ENCODE measurements around the gene PPP3R1. TPM values are rescaled to one million over a fixed set of nuclear protein-coding genes. Genes with fewer than 3 reads are reported as not detected.

The PPP3R1 gene
- total and polyA plus RNA-seq, 9 of the 15 experiments (the other 6 are each of a cell fraction or from before 2014, with no cell fraction given) = 3.7 to 70.0 (median 24.8) TPM

DNA sequence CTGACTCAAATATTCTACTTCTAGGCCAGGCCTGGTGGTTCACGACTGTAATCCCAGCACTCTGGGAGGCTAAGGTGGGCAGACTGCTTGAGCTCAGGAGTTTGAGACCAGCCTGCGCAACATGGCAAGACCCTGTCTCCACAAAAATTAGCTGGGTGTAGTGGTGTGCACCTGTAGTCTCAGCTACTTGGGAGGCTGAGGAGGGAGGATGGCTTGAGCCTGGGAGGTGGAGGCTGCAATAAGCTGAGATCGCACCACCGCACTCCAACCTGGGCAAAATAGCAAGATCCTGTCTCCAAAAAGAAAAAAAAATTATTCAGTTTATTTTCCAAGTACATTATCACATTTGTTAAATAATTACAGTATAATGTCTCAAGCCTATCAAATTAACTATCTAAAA is 7.3 kb downstream of the PPP3R1 start:
- POLR2A ChIA-PET = interaction anchor here (0.6 to 3.2 kb wide), 4 partner anchors 10 to 126 kb away, joined by 3 to 13 read pairs (median 3); no protein-coding TSS in a partner anchor

More for the DNA sequence above, 7.3 kb downstream of the PPP3R1 start:
- 100% methylated on average over 3 of the region's 4 CpGs for WGBS (ENCODE audit: insufficient coverage, low coverage, missing lambda C conversion rate)
- Histone ChIP-seq H3K79me2 (ENCODE audit: control insufficient read depth, insufficient read depth, low read length) (peaks cover 100% of the 10 kb centered on the region), H3K27me3 (ENCODE audit: control insufficient read depth in 2 of 2, insufficient read depth in 2 of 2, low read length in 2 of 2) (no peaks in the 10 kb centered on the region), H3K27ac (ENCODE audit: extremely low read depth, low read depth, low read length) (no peak overlapping the region), H3K9ac (ENCODE audit: insufficient read depth in 1 of 2, low read depth in 2 of 2, low read length in 2 of 2) (no peak overlapping the region), H3K36me3 (ENCODE audit: control insufficient read depth, insufficient read depth, low read length) (peaks cover 33% of the 10 kb centered on the region), H3K4me3 (no peak overlapping the region), H4K20me1 (replicated peaks; ENCODE audit: control insufficient read depth, insufficient read depth, low read length) (peaks cover 46% of the 10 kb centered on the region), H3K9me1 (ENCODE audit: control insufficient read depth, insufficient read depth, low read length) (no peaks in the 10 kb centered on the region), H3K4me1 (replicated peaks in 1 of 2; ENCODE audit: control insufficient read depth in 2 of 2, insufficient read depth in 2 of 2, low read length in 2 of 2) (peaks cover 7 to 37% of the 10 kb centered on the region in 2 experiments; a peak in 4 of 5 replicates), H3K9me3 (replicated peaks; ENCODE audit: control insufficient read depth, insufficient read depth, low read depth, low read length) (no peaks in the 10 kb centered on the region), H3K4me2 (ENCODE audit: insufficient read depth, low read length) (no peak overlapping the region), H2AFZ (ENCODE audit: low read depth, low read length) (no peak overlapping the region)
- no peak for TF ChIP-seq CBX8 (IDR thresholded peaks at IDR 0.05; ENCODE audit: borderline replicate concordance, extremely low read depth, low read depth, low read length, poor library complexity, severe bottlenecking)
- TF ChIP-seq, protein P1, sequence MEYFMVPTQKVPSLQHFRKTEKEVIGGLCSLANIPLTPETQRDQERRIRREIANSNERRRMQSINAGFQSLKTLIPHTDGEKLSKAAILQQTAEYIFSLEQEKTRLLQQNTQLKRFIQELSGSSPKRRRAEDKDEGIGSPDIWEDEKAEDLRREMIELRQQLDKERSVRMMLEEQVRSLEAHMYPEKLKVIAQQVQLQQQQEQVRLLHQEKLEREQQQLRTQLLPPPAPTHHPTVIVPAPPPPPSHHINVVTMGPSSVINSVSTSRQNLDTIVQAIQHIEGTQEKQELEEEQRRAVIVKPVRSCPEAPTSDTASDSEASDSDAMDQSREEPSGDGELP (CRISPR knock-in tag; IDR thresholded peaks at IDR 0.05; ENCODE audit: borderline replicate concordance) = no peak
- TF ChIP-seq, protein P2, sequence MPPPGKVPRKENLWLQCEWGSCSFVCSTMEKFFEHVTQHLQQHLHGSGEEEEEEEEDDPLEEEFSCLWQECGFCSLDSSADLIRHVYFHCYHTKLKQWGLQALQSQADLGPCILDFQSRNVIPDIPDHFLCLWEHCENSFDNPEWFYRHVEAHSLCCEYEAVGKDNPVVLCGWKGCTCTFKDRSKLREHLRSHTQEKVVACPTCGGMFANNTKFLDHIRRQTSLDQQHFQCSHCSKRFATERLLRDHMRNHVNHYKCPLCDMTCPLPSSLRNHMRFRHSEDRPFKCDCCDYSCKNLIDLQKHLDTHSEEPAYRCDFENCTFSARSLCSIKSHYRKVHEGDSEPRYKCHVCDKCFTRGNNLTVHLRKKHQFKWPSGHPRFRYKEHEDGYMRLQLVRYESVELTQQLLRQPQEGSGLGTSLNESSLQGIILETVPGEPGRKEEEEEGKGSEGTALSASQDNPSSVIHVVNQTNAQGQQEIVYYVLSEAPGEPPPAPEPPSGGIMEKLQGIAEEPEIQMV (tag; conservative IDR thresholded peaks at IDR 0.05; ENCODE audit: low read depth) = no peak
- TF ChIP-seq, protein P3, sequence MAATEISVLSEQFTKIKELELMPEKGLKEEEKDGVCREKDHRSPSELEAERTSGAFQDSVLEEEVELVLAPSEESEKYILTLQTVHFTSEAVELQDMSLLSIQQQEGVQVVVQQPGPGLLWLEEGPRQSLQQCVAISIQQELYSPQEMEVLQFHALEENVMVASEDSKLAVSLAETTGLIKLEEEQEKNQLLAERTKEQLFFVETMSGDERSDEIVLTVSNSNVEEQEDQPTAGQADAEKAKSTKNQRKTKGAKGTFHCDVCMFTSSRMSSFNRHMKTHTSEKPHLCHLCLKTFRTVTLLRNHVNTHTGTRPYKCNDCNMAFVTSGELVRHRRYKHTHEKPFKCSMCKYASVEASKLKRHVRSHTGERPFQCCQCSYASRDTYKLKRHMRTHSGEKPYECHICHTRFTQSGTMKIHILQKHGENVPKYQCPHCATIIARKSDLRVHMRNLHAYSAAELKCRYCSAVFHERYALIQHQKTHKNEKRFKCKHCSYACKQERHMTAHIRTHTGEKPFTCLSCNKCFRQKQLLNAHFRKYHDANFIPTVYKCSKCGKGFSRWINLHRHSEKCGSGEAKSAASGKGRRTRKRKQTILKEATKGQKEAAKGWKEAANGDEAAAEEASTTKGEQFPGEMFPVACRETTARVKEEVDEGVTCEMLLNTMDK (IDR thresholded peaks at IDR 0.05; ENCODE audit: borderline replicate concordance, insufficient read depth, low read depth, low read length, poor library complexity, severe bottlenecking) = no peak
- TF ChIP-seq ZNF121 (CRISPR knock-in tag; conservative IDR thresholded peaks at IDR 0.05) = 0 out of 2 replicates have a peak, but pooled peaks have one; percentile 32
- TF ChIP-seq, protein P4, sequence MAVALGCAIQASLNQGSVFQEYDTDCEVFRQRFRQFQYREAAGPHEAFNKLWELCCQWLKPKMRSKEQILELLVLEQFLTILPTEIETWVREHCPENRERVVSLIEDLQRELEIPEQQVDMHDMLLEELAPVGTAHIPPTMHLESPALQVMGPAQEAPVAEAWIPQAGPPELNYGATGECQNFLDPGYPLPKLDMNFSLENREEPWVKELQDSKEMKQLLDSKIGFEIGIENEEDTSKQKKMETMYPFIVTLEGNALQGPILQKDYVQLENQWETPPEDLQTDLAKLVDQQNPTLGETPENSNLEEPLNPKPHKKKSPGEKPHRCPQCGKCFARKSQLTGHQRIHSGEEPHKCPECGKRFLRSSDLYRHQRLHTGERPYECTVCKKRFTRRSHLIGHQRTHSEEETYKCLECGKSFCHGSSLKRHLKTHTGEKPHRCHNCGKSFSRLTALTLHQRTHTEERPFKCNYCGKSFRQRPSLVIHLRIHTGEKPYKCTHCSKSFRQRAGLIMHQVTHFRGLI (CRISPR knock-in tag; IDR thresholded peaks at IDR 0.05) = no peak
- no peak for TF ChIP-seq MEIS2 (IDR thresholded peaks at IDR 0.05; ENCODE audit: partially characterized antibody)
- ATAC-seq (no peak), FAIRE-seq (no peak), DNase-seq (ENCODE audit: extremely low read depth in 1 of 4, low spot score in 3 of 4) (no peak)
- BruUV-seq (replicated peaks) = no TSS peak
- intact Hi-C loops (cut with micrococcal nuclease) = loop anchor here (10.0 kb wide), 1 partner anchor 60 kb away; no protein-coding TSS in a partner anchor
- CTCF ChIA-PET (ENCODE audit: low intra/inter-chr PET ratio) = interaction anchor here (0.6 to 1.9 kb wide), 3 partner anchors 8 to 488 kb away, joined by 3 to 10 read pairs (median 3); no protein-coding TSS in a partner anchor
- in situ Hi-C loops (cut with MboI) = no loop called here

All from K562 (cell line).